MCF 10A (cell line): Measurements from ENCODE around the gene MAGI3. TPM values are rescaled to one million over a fixed set of nuclear protein-coding genes. Genes with fewer than 3 reads are reported as not detected.
A peak's percentile ranks its signal among the peaks of the same experiment; 100 is the strongest.

Experiments used
- BruUV-seq: library from RNA; stranded (reverse); fragments of 400-500 nt; replicated peaks from 2 replicates; lab custom pipeline; 2021; lab: Mats Ljungman, UMichigan
- CTCF ChIA-PET: fragments of 300-600 bp; sonication (Branson Sonifier 250); formaldehyde crosslinking; extraction: SDS; loops from one replicate; lab custom pipeline; 2021; ENCODE audit warnings: antibody characterized with exemption, inconsistent platforms; lab: Yijun Ruan, JAX
- POLR2A ChIA-PET: fragments of 300-600, 350-650 bp; sonication (Branson Sonifier 250); formaldehyde crosslinking; extraction: SDS; loops from one replicate; lab custom pipeline; 2020; ENCODE audit warnings: antibody characterized with exemption, inconsistent platforms; lab: Yijun Ruan, JAX
- DNase-seq: peaks from one replicate; pipeline ENCODE4 v3.0.0-alpha.2; 2018; ENCODE audit not compliant: unreplicated experiment
- H3K27ac Mint-ChIP-seq: one replicate; pipeline ENCODE4 v1.8.0; 2022; ENCODE audit warnings: mild to moderate bottlenecking, low read depth, mixed read lengths; ENCODE audit not compliant: unreplicated experiment
- H3K27me3 Mint-ChIP-seq: one replicate; pipeline ENCODE4 v1.8.0; 2022; ENCODE audit warnings: mixed read lengths; ENCODE audit not compliant: insufficient read depth, unreplicated experiment
- H3K36me3 Mint-ChIP-seq: one replicate; pipeline ENCODE4 v1.8.0; 2022; ENCODE audit warnings: mild to moderate bottlenecking, moderate library complexity, mixed read lengths; ENCODE audit not compliant: insufficient read depth, unreplicated experiment
- H3K4me1 Mint-ChIP-seq: one replicate; pipeline ENCODE4 v1.8.0; 2022; ENCODE audit warnings: mixed read lengths; ENCODE audit not compliant: insufficient read depth, unreplicated experiment
- H3K4me3 Mint-ChIP-seq: one replicate; pipeline ENCODE4 v1.8.0; 2022; ENCODE audit warnings: mild to moderate bottlenecking, moderate library complexity, mixed read lengths; ENCODE audit not compliant: unreplicated experiment
- H3K9me3 Mint-ChIP-seq: one replicate; pipeline ENCODE4 v1.8.0; 2022; ENCODE audit warnings: mixed read lengths; ENCODE audit not compliant: unreplicated experiment
- CTCF ChIP-seq: fragments of 200-600 bp; IDR thresholded peaks from one replicate; pipeline ENCODE4 v1.8.0; 2022; ENCODE audit warnings: antibody characterized with exemption, mild to moderate bottlenecking; ENCODE audit not compliant: unreplicated experiment
- intact Hi-C: fragments of 100-400 bp; cut with micrococcal nuclease; formaldehyde crosslinking; loops from 2 replicates; pipeline ENCODE4 v1.14.1; 2022
- total RNA-seq: library from RNA; stranded (reverse); gene quantifications from 2 replicates; pipeline ENCODE4 v1.2.3, GENCODE V29; 2022

The MAGI3 gene
- total RNA-seq, 1 experiment from 2014 or later, result 14.3 TPM

- DNase-seq, result peak; percentile 22
- no TSS peak for BruUV-seq
- peaks cover 16% of the 10 kb centered on the region for H3K4me1 Mint-ChIP-seq
- peaks cover 28% of the 10 kb centered on the region for H3K36me3 Mint-ChIP-seq
- H3K9me3 Mint-ChIP-seq, result no peaks in the 10 kb centered on the region
- ChIA-PET CTCF (interaction anchor here (0.8 to 12.5 kb wide), 3 partner anchors 533 to 609 kb away, joined by 3 to 153 read pairs (median 4); partner anchors contain the start of gene LRIG2), POLR2A (interaction anchor here (2.3 kb wide), 1 partner anchor 283 kb away, joined by 8 read pairs; no protein-coding TSS in a partner anchor)
- H3K27ac Mint-ChIP-seq, result no peak overlapping the region
- intact Hi-C loops, result no loop called here
- TF ChIP-seq CTCF, result no peak
- H3K4me3 Mint-ChIP-seq, result no peak overlapping the region
- no peaks in the 10 kb centered on the region for H3K27me3 Mint-ChIP-seq
Observed at GRCh38 chr1:113675302-113675701, 285.0 kb downstream of the MAGI3 start.

DNA sequence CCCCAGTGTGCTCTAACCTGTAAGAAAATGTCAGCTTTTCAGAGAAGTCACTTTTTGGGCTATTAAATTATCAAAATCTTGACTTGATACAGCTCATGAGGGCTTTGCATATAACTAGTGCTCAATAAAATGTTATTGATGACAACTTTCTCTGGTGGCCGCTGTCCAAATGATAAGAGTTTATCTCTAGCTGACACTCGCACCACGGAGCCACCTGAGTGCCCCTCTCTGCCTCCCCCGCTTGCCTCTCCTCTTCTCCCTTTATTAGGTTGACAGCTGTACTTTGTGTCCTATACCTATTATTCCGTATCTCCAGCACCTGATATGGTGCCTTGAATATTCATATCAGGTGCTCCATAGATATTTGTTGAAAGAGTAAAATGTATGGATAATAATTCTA is 286.2 kb downstream of the MAGI3 start:
- ChIA-PET CTCF (interaction anchor here (0.5 to 12.5 kb wide), 10 partner anchors 10 to 604 kb away, joined by 3 to 153 read pairs (median 3); partner anchors contain the start of gene LRIG2), POLR2A (interaction anchor here (0.7 to 2.3 kb wide), 3 partner anchors 224 to 461 kb away, joined by 3 to 8 read pairs (median 4); no protein-coding TSS in a partner anchor)
- Mint-ChIP-seq H3K4me1 (peaks cover 16% of the 10 kb centered on the region), H3K36me3 (peaks cover 28% of the 10 kb centered on the region), H3K27ac (peak overlapping the region; percentile 58), H3K4me3 (no peak overlapping the region), H3K27me3 (no peaks in the 10 kb centered on the region), H3K9me3 (no peaks in the 10 kb centered on the region)
- DNase-seq, result no peak
- no peak for TF ChIP-seq CTCF
- no TSS peak for BruUV-seq
- intact Hi-C loops, result no loop called here

DNA sequence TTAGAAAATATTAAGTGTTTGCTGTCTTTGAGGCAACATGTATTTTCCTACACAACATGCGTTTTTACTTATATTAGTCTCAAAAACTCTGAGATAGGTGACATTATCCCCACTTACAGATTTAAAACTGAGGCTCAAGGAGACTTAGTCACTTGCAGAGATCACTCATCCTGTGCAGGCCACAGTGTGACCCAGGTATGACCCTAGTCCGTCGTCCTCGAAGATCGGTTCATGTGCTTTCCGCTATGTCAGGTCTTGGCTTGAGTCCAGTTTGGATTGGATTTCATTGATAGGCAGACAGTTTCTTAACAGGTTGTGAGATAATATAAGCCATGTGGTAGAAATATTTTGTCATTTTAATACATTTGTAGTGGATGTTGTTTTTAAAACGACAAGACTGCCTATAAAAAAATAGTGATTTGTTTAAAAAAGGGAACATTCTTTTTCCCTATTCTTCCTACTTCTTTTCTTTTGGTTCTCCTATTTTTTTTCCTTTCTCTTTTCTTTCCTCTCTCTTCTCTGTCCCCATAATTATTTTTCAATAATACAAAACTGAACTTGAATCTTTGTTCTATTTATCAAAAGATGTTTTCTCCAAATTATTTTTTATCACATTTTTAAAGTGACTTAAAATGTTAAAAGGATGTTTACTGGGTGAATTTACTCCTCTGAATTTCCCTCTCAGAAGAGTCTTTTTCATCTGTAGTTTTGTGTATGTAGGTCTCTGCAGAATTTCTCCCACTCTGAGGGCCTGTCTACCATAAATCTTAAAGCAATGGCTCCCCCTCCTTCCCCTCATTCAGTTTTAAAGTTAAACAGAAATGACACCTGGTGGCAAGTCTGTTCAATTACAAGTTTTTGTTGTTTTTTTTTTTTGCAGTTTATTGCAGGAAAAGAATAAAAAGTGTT is 287.2 kb downstream of the MAGI3 start:
- Mint-ChIP-seq H3K4me3 (no peak overlapping the region), H3K4me1 (peaks cover 16% of the 10 kb centered on the region), H3K9me3 (no peaks in the 10 kb centered on the region), H3K27me3 (no peaks in the 10 kb centered on the region), H3K36me3 (peaks cover 28% of the 10 kb centered on the region), H3K27ac (peak overlapping the region; percentile 61)
- TF ChIP-seq CTCF, result peak; percentile 50
- intact Hi-C loops, result loop anchor here (1.0 to 2.0 kb wide), 3 partner anchors 224 to 537 kb away; partner anchors contain the start of gene MAGI3
- POLR2A ChIA-PET, result interaction anchor here (0.7 to 2.3 kb wide), 4 partner anchors 225 to 537 kb away, joined by 3 to 8 read pairs (median 3); no protein-coding TSS in a partner anchor
- CTCF ChIA-PET, result interaction anchor here (0.6 to 12.5 kb wide), 12 partner anchors 9 to 605 kb away, joined by 3 to 153 read pairs (median 3); no protein-coding TSS in a partner anchor
- peak; percentile 52 for DNase-seq
- no TSS peak for BruUV-seq

DNA sequence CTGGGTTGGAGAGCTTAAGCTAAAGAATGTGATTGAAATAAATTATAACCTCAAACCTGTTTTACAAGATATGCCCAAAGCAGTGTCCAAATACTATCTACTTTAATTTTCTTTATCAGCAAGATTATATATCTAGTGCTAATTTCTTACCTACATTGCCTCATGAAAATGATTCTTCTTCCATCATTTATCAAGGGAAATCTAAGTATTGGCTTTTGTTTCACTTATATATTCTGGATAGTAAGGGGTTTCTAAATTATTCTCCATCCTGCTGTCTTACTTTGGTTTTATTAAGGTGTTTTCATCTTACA is 287.8 kb downstream of the MAGI3 start:
- POLR2A ChIA-PET, result interaction anchor here (0.7 to 1.2 kb wide), 2 partner anchors 442 to 538 kb away, joined by 3 read pairs; no protein-coding TSS in a partner anchor
- intact Hi-C loops, result loop anchor here (1.0 to 2.0 kb wide), 3 partner anchors 225 to 538 kb away; partner anchors contain the start of gene MAGI3
- CTCF ChIA-PET, result interaction anchor here (0.6 to 12.5 kb wide), 10 partner anchors 9 to 606 kb away, joined by 3 to 153 read pairs (median 3); no protein-coding TSS in a partner anchor

More for the DNA sequence above, 287.8 kb downstream of the MAGI3 start:
- no peaks in the 10 kb centered on the region for H3K9me3 Mint-ChIP-seq
- peaks cover 16% of the 10 kb centered on the region for H3K4me1 Mint-ChIP-seq
- TF ChIP-seq CTCF, result no peak
- H3K4me3 Mint-ChIP-seq, result no peak overlapping the region
- peaks cover 33% of the 10 kb centered on the region for H3K36me3 Mint-ChIP-seq
- H3K27me3 Mint-ChIP-seq, result no peaks in the 10 kb centered on the region
- H3K27ac Mint-ChIP-seq, result no peak overlapping the region
- no TSS peak for BruUV-seq
- DNase-seq, result no peak
